Esophagus squamous epithelium (tissue), 4 donors: ENCODE results near the gene AGR2.

ENCODE experiments used
- POLR2A ChIP-seq, 4 donors: fragments of 450-650 bp; IDR thresholded peaks; one replicate each; pipeline ENCODE4 v1.6.1; 2017; ENCODE audit warnings: antibody characterized with exemption in 4 of 4, mild to moderate bottlenecking in 4 of 4, moderate library complexity in 3 of 4
- TF ChIP-seq, protein P1 (sequence below), 6 experiments: fragments of 450-650 bp in 4 of 6; fragments of 200-600 bp in 2 of 6; sonication (generic) in 2 of 6; IDR thresholded peaks; one replicate each; pipeline ENCODE4 v1.5.1; 2016 to 2019; ENCODE audit warnings: antibody characterized with exemption in 6 of 6, mild to moderate bottlenecking in 4 of 6, moderate library complexity in 4 of 6

DNA sequence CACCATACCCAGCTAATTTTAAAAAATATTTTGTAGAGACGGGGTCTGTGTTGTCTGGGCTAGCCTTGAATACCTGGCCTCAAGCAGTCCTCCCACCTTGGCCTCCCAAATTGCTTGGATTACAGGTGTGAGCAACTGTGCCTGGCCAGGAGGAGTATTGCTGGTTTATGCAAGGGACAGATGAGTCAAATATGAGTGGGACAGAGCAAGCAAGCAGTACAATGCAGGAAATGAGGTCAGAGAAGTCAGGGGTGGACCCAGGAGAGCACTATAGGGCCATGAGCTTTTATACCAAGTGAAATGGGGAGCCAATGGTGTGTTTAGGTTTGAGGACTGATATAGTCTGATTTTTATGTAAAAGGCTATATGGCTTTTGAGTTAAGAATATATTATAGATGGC is 45.0 kb downstream of the AGR2 start:
- TF ChIP-seq, protein P1, sequence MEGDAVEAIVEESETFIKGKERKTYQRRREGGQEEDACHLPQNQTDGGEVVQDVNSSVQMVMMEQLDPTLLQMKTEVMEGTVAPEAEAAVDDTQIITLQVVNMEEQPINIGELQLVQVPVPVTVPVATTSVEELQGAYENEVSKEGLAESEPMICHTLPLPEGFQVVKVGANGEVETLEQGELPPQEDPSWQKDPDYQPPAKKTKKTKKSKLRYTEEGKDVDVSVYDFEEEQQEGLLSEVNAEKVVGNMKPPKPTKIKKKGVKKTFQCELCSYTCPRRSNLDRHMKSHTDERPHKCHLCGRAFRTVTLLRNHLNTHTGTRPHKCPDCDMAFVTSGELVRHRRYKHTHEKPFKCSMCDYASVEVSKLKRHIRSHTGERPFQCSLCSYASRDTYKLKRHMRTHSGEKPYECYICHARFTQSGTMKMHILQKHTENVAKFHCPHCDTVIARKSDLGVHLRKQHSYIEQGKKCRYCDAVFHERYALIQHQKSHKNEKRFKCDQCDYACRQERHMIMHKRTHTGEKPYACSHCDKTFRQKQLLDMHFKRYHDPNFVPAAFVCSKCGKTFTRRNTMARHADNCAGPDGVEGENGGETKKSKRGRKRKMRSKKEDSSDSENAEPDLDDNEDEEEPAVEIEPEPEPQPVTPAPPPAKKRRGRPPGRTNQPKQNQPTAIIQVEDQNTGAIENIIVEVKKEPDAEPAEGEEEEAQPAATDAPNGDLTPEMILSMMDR (IDR thresholded peaks at IDR 0.05), result no peak
- no peak for TF ChIP-seq POLR2A (IDR thresholded peaks at IDR 0.05)
